Measurements from ENCODE around the gene KDM4B. TPM values are rescaled to one million over a fixed set of nuclear protein-coding genes. Genes with fewer than 3 reads are reported as not detected.

Gene KDM4B
- total RNA-seq, 4 donors from 2014 or later, result 16.3 to 38.3 (median 22.4) TPM

DNA sequence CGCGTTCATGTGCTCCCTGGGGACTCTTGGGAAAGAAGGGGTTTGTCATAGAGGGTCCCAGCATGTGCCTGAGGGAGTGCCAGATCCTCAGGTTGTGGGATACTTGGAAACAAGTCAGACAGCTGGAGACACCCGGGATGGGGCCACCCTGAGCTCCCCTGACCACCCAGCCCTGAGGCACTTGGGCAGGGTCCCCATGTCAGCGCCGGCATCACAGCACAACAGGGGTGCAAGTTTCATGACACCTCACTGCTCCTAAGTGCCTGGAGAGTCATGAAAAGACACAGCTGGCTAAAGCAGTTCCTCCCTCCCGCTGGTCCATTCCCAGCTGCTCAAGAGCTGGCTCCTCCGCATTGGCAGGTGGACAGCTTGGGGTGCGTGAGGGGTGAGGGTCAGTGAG lies 102.7 kb downstream of the KDM4B start:
- ATAC-seq (ENCODE audit: low FRiP score) (no peak), DNase-seq (ENCODE audit: low spot score) (no peak)
- TF ChIP-seq, protein P1, sequence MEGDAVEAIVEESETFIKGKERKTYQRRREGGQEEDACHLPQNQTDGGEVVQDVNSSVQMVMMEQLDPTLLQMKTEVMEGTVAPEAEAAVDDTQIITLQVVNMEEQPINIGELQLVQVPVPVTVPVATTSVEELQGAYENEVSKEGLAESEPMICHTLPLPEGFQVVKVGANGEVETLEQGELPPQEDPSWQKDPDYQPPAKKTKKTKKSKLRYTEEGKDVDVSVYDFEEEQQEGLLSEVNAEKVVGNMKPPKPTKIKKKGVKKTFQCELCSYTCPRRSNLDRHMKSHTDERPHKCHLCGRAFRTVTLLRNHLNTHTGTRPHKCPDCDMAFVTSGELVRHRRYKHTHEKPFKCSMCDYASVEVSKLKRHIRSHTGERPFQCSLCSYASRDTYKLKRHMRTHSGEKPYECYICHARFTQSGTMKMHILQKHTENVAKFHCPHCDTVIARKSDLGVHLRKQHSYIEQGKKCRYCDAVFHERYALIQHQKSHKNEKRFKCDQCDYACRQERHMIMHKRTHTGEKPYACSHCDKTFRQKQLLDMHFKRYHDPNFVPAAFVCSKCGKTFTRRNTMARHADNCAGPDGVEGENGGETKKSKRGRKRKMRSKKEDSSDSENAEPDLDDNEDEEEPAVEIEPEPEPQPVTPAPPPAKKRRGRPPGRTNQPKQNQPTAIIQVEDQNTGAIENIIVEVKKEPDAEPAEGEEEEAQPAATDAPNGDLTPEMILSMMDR (IDR thresholded peaks at IDR 0.05), result no peak

DNA sequence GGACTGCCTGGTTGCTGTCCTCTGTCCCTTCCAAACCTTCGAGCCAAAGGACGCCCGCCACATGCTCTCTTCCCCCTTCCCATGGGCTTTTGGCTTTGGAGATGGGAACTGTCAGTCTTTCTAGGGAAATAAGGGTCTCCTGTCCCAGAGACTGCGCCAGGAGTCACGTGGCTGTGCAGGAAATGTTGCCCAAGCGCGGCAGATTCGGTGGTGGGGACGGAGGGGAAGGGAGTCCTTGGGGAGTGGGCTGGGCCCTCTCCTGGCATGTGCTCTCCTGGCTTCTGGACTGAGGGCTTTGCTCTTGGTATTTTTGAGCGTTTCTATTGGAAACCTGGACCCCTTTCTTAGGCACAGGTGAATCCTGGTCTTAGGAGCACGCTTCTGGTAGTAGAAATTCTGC lies 103.2 kb downstream of the KDM4B start:
- no peak for ATAC-seq (ENCODE audit: low FRiP score)
- DNase-seq (ENCODE audit: low spot score), result no peak
- TF ChIP-seq, protein P1 (IDR thresholded peaks at IDR 0.05), result no peak

DNA sequence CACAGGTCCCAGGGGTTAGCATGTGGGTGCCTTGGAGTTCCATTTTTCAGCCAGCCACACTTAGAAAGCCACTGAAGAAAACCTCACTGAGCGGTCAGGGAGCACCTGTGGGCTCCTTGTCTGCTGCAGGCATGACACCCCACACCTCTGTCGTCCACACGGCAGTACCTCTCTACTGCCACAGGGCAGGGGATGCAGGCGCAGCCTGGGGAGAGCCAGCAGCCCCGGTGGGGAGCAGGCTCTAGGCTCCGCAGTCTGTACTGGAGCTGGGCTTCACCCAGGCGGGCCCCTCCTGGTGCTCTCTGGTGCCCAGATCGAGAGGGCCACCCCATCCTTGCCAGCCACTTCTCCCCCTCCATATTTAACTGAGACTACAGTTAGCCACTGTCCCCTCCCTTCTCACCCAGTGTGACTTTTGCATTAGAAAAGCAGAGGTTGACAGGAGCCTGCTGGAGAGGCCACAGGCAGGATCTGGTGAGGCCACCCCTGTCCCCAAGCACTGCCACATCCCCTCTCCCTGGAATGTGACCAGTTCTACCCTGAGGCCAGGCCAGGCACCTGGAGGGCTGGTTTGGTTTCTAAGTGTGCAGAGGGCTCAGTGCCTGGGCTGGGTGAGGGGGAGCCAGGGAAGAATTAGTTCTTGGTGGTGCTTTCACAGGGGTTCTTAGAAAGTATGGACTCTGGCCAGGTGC lies 104.4 kb downstream of the KDM4B start:
- DNase-seq (ENCODE audit: low spot score), result no peak
- no peak for ATAC-seq (ENCODE audit: low FRiP score)
- TF ChIP-seq, protein P1 (IDR thresholded peaks at IDR 0.05), result no peak

DNA sequence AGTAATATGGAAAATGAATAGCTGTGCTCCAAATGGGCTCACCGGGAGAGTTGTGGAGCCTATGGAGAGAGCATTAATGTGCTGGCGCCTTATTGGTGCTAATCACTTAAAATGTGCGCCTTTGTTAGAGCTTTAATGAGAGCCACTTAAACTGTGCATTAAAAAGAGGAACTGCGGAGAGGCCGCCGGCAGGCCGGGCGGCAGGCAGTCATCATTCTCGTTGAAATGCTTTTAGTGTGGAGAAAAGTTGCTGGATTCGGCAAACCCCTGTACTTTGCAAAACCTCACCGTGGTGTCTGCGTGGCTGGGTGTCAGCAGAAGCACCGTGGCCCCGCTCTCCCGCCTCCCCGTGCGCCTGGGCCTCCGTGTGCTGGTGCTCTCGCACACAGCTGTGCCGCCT lies 105.5 kb downstream of the KDM4B start:
- DNase-seq (ENCODE audit: low spot score) (no peak), ATAC-seq (ENCODE audit: low FRiP score) (no peak)
- TF ChIP-seq, protein P1 (IDR thresholded peaks at IDR 0.05), result no peak

DNA sequence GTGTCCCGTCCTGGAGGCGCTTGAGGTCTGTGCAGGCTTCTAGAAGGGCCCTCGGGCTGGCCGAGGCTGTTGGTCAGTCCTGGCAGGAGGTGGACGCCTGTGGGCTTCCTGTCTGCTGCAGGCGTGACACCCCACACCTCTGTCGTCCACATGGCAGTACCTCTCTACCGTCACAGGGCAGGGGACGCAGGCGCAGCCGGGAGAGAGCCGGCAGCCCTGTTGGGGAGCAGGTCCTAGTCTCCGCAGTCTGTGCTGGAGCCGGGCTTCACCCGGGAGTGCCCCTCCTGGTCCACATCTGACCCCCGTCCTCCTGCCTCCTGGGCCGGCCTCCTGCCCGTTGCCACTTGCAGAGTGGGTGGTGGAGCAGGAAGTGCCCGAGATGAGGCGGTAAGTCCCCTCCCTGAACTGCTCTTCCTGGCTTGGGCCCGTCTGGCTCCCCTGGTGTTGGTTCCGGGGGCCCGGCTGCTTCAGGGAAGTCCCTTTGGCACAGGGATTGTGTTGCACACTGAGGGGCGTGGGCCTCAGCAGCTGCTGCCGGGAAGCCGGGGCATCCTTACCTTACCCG lies 106.0 kb downstream of the KDM4B start:
- ATAC-seq (ENCODE audit: low FRiP score), result no peak
- TF ChIP-seq, protein P1 (IDR thresholded peaks at IDR 0.05), result no peak
- no peak for DNase-seq (ENCODE audit: low spot score)

DNA sequence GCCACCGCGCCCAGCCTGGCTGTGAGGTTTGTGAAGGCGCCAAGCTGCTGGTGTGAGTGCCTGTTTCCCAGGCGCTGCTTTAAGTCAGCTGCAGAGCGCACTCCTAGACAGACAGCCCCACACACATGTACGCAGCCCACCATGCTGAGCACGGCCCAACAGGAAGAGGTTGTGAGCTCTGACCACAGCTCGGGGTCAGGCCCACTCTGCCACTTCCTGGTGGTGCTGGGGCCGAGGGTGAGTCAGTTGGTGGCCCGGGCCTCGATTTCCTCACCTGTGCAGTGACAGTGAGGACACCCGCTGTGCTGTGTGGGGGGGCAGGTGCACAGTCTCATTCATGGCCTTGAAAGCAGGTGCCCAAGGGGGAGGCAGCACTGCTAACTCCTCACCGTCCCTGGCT lies 106.7 kb downstream of the KDM4B start:
- DNase-seq (ENCODE audit: low spot score), result no peak
- TF ChIP-seq, protein P1 (IDR thresholded peaks at IDR 0.05), result no peak
- no peak for ATAC-seq (ENCODE audit: low FRiP score)

Data from omental fat pad (tissue), 4 donors.